Thyroid gland (tissue), 4 donors: ENCODE results near the gene CDC25B.

Experiments
- POLR2A ChIP-seq, 2 donors: fragments of 450-650 bp; IDR thresholded peaks; one replicate each; pipeline ENCODE4 v1.6.1; 2017; ENCODE audit warnings: antibody characterized with exemption in 2 of 2, mild to moderate bottlenecking in 2 of 2, moderate library complexity in 1 of 2
- TF ChIP-seq, protein P1 (sequence below), 6 experiments: fragments of 200-600 bp in 3 of 6; fragments of 450-650 bp in 3 of 6; sonication (generic) in 3 of 6; IDR thresholded peaks; one replicate each; pipeline ENCODE4 v1.5.1; 2016 to 2019; ENCODE audit warnings: antibody characterized with exemption in 6 of 6, mild to moderate bottlenecking in 2 of 6, inconsistent platforms in 1 of 6, moderate library complexity in 1 of 6

DNA sequence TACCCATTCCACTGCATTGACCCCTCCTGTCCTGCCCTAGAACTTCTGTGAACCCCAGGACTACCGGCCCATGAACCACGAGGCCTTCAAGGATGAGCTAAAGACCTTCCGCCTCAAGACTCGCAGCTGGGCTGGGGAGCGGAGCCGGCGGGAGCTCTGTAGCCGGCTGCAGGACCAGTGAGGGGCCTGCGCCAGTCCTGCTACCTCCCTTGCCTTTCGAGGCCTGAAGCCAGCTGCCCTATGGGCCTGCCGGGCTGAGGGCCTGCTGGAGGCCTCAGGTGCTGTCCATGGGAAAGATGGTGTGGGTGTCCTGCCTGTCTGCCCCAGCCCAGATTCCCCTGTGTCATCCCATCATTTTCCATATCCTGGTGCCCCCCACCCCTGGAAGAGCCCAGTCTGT, 8.7 kb downstream of the CDC25B start:
- TF ChIP-seq, protein P1, sequence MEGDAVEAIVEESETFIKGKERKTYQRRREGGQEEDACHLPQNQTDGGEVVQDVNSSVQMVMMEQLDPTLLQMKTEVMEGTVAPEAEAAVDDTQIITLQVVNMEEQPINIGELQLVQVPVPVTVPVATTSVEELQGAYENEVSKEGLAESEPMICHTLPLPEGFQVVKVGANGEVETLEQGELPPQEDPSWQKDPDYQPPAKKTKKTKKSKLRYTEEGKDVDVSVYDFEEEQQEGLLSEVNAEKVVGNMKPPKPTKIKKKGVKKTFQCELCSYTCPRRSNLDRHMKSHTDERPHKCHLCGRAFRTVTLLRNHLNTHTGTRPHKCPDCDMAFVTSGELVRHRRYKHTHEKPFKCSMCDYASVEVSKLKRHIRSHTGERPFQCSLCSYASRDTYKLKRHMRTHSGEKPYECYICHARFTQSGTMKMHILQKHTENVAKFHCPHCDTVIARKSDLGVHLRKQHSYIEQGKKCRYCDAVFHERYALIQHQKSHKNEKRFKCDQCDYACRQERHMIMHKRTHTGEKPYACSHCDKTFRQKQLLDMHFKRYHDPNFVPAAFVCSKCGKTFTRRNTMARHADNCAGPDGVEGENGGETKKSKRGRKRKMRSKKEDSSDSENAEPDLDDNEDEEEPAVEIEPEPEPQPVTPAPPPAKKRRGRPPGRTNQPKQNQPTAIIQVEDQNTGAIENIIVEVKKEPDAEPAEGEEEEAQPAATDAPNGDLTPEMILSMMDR (IDR thresholded peaks at IDR 0.05) = no peak
- no peak for TF ChIP-seq POLR2A (IDR thresholded peaks at IDR 0.05)
